NCI-H748 treated with DMSO at 0.1 percent for 48 hours (cell line): ENCODE data around the gene MDM4.

Experiments
- DNase-seq: peaks from one replicate; lab custom pipeline; 2025; lab: John Stamatoyannopoulos, UW

MDM4 gene

GRCh38 chr1:204578867-204579664, 62.9 kb downstream of the MDM4 start:
- no peak for DNase-seq

- no peak for DNase-seq
These were observed 63.5 kb downstream of the MDM4 start for GRCh38 chr1:204579681-204580080.

GRCh38 chr1:204580862-204581261, 64.7 kb downstream of the MDM4 start:
- DNase-seq: no peak

DNA sequence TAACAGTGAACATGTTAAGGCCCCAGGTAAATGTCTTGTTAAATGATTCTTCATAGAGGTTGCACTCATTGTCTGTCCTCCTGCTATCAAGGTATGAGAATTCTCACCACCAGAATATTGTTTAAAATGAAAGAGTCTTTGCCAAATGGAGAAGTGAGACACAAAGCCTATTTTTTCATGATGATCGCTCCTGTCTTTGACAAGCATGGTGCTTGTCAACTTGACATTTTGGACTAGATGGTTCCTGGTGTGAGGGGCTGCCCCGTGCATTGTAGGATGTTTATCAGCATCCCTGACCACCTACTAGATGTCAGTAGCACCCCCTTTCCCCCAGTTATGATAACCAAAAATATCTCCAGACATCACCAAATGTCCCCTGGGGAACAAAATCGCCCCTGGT, 65.6 kb downstream of the MDM4 start:
- DNase-seq: no peak

- no peak for DNase-seq
These were observed 67.9 kb downstream of the MDM4 start for GRCh38 chr1:204583909-204584632.

DNA sequence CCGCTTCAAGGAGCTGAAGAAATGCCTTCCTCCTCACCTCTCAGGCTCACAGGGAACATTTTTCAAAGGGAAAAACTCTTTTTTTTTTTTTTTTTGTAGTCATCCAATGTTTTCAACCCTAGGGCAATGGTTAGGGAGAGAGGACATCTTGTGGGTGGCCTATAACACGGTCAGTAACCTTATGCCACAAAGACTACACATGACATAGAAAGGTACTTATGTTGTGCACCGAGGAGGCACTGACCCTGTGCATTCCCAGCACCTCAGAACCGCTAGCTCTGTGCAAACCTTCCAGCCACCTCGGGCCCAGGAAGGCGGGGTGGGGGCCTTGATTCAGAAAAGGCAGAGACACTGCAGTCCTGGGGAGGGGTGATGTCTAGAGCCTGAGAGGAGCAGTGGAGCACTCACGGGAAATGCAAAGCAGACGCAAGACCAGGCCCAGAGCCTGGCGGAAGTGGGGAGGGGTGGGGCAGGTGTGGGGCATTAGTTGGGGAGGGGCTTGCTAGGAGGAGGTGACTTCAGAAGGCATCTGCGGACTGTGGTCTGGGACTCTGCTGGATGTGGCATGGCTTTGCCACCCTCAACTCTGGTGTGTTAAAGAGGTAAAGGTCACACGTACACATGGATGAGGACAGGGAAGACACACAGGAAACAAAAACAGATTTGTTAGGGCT, 68.6 kb downstream of the MDM4 start:
- DNase-seq: no peak

GRCh38 chr1:204587621-204588020, 71.4 kb downstream of the MDM4 start:
- no peak for DNase-seq

DNA sequence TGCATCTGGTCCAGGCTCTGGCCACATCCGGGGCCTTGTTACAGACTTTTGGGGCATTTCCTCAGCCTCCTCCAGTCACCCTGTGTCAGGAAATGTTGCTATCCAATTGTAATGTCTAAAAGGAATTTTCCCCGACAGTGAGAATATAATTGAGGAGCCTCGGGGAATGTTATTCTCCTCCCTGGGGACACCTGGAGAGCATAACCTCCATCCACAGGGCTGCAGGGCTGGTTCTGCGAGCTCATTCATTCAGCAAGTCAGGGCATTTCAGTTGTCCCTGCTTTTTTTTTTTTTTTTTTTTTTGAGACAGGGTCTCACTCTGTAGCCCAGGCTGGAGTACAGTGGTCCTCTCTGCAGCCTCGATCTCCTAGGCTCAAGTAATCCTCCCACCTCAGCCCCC, 72.6 kb downstream of the MDM4 start:
- no peak for DNase-seq

DNA sequence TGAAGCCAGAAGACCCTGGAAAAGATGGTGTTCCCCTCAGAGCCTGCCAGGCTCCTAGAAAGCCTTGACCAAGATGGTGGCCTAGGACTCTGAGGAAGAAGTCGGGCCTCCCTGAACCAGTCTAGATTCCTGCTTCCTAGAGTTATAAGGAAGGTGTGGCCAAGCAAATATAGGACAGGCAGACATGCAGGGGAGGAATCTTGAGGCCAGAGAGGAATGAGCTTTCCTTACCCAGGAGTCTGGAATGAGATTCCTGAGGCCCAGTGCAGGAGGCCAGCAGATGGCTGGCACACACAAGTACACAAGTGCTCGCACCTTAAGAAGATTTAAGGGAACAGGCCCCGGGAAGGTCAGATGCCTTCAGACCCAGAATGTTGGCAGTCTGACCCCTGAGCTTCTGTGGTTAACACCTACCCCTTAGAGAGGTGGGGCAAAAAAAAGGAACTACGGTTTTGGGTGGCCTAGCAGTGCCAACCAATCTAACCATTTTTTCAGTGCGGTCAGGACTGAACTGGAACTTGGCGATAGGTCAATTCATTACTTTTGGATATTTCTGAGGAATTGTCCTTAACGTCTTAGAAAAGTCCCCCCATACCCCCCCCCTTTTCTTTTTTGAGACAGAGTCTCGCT, 73.3 kb downstream of the MDM4 start:
- no peak for DNase-seq

DNA sequence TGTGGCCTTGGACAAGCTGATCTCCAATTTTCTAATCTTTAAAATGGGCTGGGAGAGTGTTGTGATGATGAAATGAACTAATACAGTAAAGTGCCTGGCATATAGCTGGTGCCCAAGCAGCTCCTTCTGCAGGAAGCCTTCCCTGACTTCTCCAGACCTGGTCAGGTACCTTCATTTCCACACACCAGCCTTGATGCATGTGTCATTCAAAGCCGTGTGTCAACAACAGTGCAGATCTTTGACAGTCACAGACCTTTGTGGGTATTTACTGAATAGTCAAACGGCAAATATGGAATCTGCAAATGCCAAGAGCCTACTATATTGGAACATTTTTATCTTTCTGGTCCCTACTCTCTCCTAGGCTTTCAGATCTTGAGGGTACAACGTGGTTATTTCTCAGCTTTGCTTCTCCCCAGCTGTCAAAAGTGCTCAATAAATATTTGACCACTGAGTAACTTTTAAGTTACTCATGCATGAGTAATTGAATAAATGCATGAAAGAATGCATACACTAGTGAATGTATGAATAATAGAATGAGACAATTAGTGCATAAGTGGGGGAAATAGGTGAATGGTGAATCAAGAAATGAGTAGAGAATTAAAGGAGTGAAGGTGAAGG, 75.4 kb downstream of the MDM4 start:
- no peak for DNase-seq

DNA sequence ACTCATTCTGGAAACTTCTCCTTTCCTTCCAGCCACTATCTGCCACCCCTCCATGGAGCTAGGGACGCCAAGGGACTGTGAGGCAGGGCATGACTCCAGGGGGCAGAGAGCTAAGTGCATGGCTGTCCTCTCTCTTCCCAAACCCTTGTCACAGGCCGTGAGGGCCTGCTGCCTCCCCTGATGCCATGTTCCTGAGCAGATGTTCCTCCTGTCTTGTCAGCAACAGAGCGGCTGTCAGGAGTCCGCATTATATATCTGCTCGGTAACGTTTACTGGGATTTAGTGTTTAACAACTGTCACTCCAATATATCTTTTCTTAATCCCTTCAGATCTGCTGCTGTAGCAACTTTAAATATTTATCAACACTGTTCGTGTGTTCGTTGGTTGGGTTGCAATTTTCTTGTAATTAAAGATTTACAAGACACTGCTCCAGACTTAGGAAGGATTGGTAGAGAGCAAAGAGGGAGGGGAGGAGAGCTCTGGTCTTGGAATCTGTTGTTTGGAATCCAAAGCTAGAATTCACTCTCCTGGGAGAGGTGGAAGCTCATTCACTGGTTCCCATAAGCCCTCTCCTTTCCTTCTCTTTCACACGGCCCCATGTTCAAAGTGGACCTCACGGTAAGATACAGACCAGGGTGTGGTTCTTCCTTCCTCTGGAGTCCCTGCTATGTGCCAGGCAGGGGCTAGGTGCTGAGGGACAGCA, 76.2 kb downstream of the MDM4 start:
- no peak for DNase-seq

- no peak for DNase-seq
These were observed 82.2 kb downstream of the MDM4 start for GRCh38 chr1:204598319-204598969.

GRCh38 chr1:204599098-204599497, 82.9 kb downstream of the MDM4 start:
- DNase-seq: no peak

GRCh38 chr1:204599596-204599995, 83.4 kb downstream of the MDM4 start:
- DNase-seq: no peak

GRCh38 chr1:204600203-204600602, 84.0 kb downstream of the MDM4 start:
- DNase-seq: no peak

DNA sequence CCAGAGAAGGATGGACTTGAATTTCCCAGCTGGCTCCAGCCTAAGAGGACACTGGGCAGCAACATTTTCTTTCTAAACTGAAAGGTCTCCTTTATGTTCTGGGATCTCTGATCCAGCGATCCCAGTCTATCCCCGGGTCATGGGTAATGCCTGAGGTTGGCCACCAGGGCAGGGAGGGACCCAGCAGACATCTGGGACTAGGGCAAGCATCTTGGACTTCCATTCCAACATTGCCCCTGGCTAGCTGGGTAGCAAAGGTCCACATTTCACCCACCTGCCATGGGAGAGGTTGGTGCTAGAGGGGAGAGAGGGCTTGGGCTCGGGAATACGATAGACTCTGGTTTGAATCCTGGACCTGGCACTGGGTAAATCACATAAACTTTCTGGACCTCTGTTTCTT, 84.8 kb downstream of the MDM4 start:
- DNase-seq: no peak

DNA sequence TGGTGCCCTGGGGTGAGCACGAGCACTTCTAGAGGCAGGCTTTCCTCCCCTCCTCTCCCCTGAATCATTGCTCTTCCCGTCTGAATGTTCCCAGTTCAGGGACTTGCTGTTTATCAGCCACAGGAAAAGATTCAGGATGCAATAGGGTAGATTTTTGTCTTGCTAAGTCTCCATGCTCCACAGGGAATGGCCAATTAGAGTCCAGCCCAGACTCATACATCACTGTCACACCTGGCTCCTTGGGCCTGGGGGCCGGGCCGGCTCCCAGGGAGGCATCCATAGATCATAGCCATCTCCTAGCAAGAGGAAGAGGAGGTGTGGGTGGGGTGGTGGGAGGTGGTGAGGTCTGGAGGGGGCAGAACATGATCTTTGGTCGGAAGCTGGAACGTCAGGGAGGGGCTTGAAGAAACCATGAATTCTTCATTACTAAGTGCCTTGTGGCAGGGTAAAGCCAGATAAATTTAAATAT, 85.9 kb downstream of the MDM4 start:
- no peak for DNase-seq

DNA sequence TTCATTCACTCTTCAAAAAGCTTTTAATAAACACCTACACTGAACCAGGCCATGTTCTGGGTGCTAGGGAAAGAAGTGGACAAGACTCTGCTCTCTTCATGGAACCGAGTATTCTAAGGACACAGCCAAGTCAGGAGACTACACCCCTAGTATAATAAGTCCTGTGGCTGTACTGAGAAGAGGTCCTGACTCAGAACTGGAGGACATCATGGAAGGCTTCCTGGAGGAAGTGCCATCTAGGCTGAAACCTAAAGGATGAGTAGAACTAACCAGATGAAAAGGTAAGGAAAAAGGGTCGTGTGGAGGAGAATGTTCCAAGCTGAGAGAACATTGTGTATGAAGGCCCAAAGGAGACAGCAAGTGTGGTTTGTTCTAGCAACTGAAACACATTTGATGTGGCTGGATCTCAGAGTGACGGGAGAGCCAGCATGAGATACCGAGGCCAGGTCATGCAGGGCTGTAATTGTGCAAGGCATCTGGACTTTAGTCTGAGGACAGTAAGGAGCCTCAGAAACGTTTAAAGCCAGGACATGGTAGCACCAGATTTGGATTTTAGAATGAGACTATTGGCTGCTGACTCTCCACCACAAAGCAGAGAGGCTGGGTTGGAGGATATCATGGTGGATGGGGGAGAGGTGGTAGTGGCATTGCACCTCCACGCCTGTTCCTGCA, 86.8 kb downstream of the MDM4 start:
- no peak for DNase-seq

DNA sequence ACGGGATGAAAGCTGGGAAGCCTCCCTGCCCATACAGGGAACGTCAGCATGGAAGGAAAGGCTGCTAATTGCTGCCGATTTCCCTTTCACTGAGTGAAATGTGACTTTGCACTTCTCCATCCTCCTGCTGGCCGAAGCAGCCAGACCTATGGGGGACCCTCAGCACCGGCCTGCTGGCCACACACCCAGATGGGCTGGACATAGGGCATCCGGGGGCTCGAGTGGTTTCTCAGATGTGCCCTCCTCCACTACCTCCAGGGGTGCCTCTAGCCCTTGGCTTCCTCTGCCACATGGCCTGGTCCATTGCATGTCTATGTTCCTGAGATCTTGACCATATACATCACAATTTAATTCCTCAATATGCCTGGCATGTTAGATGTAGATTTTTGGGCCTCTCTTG, 89.6 kb downstream of the MDM4 start:
- no peak for DNase-seq
